ENCODE data around the gene RNU1-3.
"Not testable (repeated sequence)": the region's sequence is repeated elsewhere in the genome, so short reads cannot be mapped to it uniquely, and the experiment has no call there.

GRCh38 chr1:16639091-16640031 is 27.4 kb downstream of the RNU1-3 start:
- not testable (repeated sequence) for TF ChIP-seq CTCF (IDR thresholded peaks at IDR 0.05 in 2 of 3, conservative IDR thresholded peaks at IDR 0.05 in 1 of 3; ENCODE audit: borderline replicate concordance in 1 of 3, insufficient read depth in 1 of 3, low read depth in 2 of 3, low read length in 2 of 3); RAD21 (IDR thresholded peaks at IDR 0.05; ENCODE audit: low read depth); YY1 (IDR thresholded peaks at IDR 0.05; ENCODE audit: extremely low read depth, insufficient replicate concordance, low read depth, low read length); POLR2A (IDR thresholded peaks at IDR 0.05; ENCODE audit: borderline replicate concordance, extremely low read depth, insufficient read depth, insufficient read length); EGR1 (IDR thresholded peaks at IDR 0.05; ENCODE audit: low read depth); EZH2phosphoT487 (IDR thresholded peaks at IDR 0.05; ENCODE audit: borderline replicate concordance); ZNF274 (IDR thresholded peaks at IDR 0.05; ENCODE audit: low read depth, low read length); POLR2AphosphoS5 (IDR thresholded peaks at IDR 0.05; ENCODE audit: low read depth, low read length); EZH2 (IDR thresholded peaks at IDR 0.05); SIN3A (IDR thresholded peaks at IDR 0.05; ENCODE audit: low read depth); ELF1 (IDR thresholded peaks at IDR 0.05; ENCODE audit: borderline replicate concordance, low read depth)

Measured in HCT116 (cell line).